AG09309 (cell line): ENCODE measurements around the gene VWA7.

ENCODE experiments used
- DNase-seq: peaks from one replicate; pipeline ENCODE4 v3.0.0-alpha.2; 2010; ENCODE audit warnings: low read depth
- H3K4me3 ChIP-seq: 2 replicates; pipeline ENCODE4 v1.5.1; 2011; ENCODE audit warnings: mild to moderate bottlenecking, low read depth, low read length, moderate library complexity; ENCODE audit not compliant: control insufficient read depth
- CTCF ChIP-seq: IDR thresholded peaks from 2 replicates; pipeline ENCODE4 v1.5.1; 2011; ENCODE audit warnings: mild to moderate bottlenecking, low read depth, low read length, inconsistent platforms; ENCODE audit not compliant: insufficient read depth, control insufficient read depth; ENCODE audit errors: missing control alignments

VWA7 gene

GRCh38 chr6:31732029-31732428, 45.1 kb downstream of the VWA7 start:
- TF ChIP-seq CTCF = no peak
- no peak for DNase-seq
- no peak overlapping the region for H3K4me3 ChIP-seq

GRCh38 chr6:31730631-31731086, 46.5 kb downstream of the VWA7 start:
- TF ChIP-seq CTCF = no peak
- no peak for DNase-seq
- H3K4me3 ChIP-seq = peak overlapping the region; percentile 83

- DNase-seq = no peak
- TF ChIP-seq CTCF = no peak
- peak overlapping the region; percentile 83 for H3K4me3 ChIP-seq
These were observed 47.0 kb downstream of the VWA7 start for GRCh38 chr6:31729979-31730630.

GRCh38 chr6:31729515-31729978, 47.6 kb downstream of the VWA7 start:
- H3K4me3 ChIP-seq = peak overlapping the region; percentile 83
- TF ChIP-seq CTCF = no peak
- no peak for DNase-seq

- peak; percentile 70 for TF ChIP-seq CTCF
- peak within 1 kb of the TSS; percentile 83 for H3K4me3 ChIP-seq
- DNase-seq = no peak
These were observed 48.2 kb downstream of the VWA7 start, which contains the start of gene DDAH2 for GRCh38 chr6:31728767-31729514. TSS of gene DDAH2 (minus strand) at chr6:31729299. CDS start at chr6:31729161, 138 bp downstream.

- no peak for TF ChIP-seq CTCF
- no peak for DNase-seq
- peak overlapping the region; percentile 83 for H3K4me3 ChIP-seq
These were observed 49.1 kb downstream of the VWA7 start for GRCh38 chr6:31727717-31728671.
